SK-N-SH treated with all-trans-retinoic acid at 6 μM for 48 hours (cell line): ENCODE measurements around the gene SPATS2.

Experiments
- ATAC-seq: fragments of 200-7000 bp; cut with Tn5 transposase; 3 replicates; pipeline ENCODE4 v1.9.1; 2020; ENCODE audit warnings: mild to moderate bottlenecking, moderate library complexity
- ARNTL ChIP-seq: fragments of 450-650 bp; formaldehyde crosslinking; IDR thresholded peaks from 2 replicates; pipeline ENCODE4 v1.5.0; 2020; ENCODE audit warnings: low read depth, mild to moderate bottlenecking, moderate library complexity, borderline replicate concordance
- BACH2 ChIP-seq: fragments of 250-450 bp; sonication (Bioruptor Pico); IDR thresholded peaks from 2 replicates; pipeline ENCODE4 v1.9.0; 2021; ENCODE audit warnings: mild to moderate bottlenecking, borderline replicate concordance
- CSDC2 ChIP-seq: fragments of 250-450 bp; sonication (Bioruptor Pico); IDR thresholded peaks from 2 replicates; pipeline ENCODE4 v1.5.0; 2020; ENCODE audit warnings: mild to moderate bottlenecking, moderate library complexity
- CSRNP3 ChIP-seq: fragments of 250-450 bp; sonication (Bioruptor Pico); IDR thresholded peaks from 2 replicates; pipeline ENCODE4 v1.5.1; 2021; ENCODE audit warnings: mild to moderate bottlenecking, moderate library complexity
- ESRRG ChIP-seq: fragments of 250-450 bp; sonication (Bioruptor Pico); IDR thresholded peaks from 2 replicates; pipeline ENCODE4 v1.6.1; 2021; ENCODE audit warnings: mild to moderate bottlenecking
- ISL1 ChIP-seq: fragments of 250-450 bp; sonication (Bioruptor Pico); IDR thresholded peaks from 2 replicates; pipeline ENCODE4 v2.1.2; 2022; ENCODE audit warnings: mild to moderate bottlenecking, moderate library complexity
- OSR1 ChIP-seq: fragments of 250-450 bp; sonication (Bioruptor Pico); IDR thresholded peaks from 2 replicates; pipeline ENCODE4 v1.8.0; 2022; ENCODE audit warnings: moderate library complexity, mild to moderate bottlenecking, inconsistent platforms
- PATZ1 ChIP-seq: fragments of 250-450 bp; sonication (Bioruptor Pico); IDR thresholded peaks from 2 replicates; pipeline ENCODE4 v1.8.0; 2020; ENCODE audit warnings: mild to moderate bottlenecking, moderate library complexity, borderline replicate concordance
- RARB ChIP-seq: fragments of 250-450 bp; sonication (Bioruptor Pico); IDR thresholded peaks from 2 replicates; pipeline ENCODE4 v1.8.0; 2021; ENCODE audit warnings: mild to moderate bottlenecking, moderate library complexity
- SNAI2 ChIP-seq: fragments of 250-450 bp; sonication (Bioruptor Pico); IDR thresholded peaks from 2 replicates; pipeline ENCODE4 v1.5.0; 2020; ENCODE audit warnings: mild to moderate bottlenecking, moderate library complexity
- TCF4 ChIP-seq: fragments of 250-450 bp; sonication (Bioruptor Pico); IDR thresholded peaks from 2 replicates; pipeline ENCODE4 v1.8.0; 2021; ENCODE audit warnings: mild to moderate bottlenecking, moderate library complexity, borderline replicate concordance
- TSHZ2 ChIP-seq: fragments of 250-450 bp; sonication (Bioruptor Pico); IDR thresholded peaks from 2 replicates; pipeline ENCODE4 v1.5.0; 2020; ENCODE audit warnings: mild to moderate bottlenecking, moderate library complexity
- ZC3H10 ChIP-seq: fragments of 250-450 bp; sonication (Bioruptor Pico); IDR thresholded peaks from 2 replicates; pipeline ENCODE4 v1.5.1; 2021; ENCODE audit warnings: mild to moderate bottlenecking, moderate library complexity
- ZFP3 ChIP-seq: fragments of 250-450 bp; sonication (Bioruptor Pico); IDR thresholded peaks from 2 replicates; pipeline ENCODE4 v1.5.0; 2020; ENCODE audit warnings: mild to moderate bottlenecking, moderate library complexity
- ZFP30 ChIP-seq: fragments of 450-650 bp; formaldehyde crosslinking; IDR thresholded peaks from 2 replicates; pipeline ENCODE4 v1.5.0; 2022; ENCODE audit warnings: mild to moderate bottlenecking, moderate library complexity
- ZNF565 ChIP-seq: fragments of 450-650 bp; formaldehyde crosslinking; conservative IDR thresholded peaks from 2 replicates; pipeline ENCODE4 v1.5.0; 2020; ENCODE audit warnings: low read depth, mild to moderate bottlenecking, moderate library complexity
- ZNF70 ChIP-seq: fragments of 450-650 bp; formaldehyde crosslinking; IDR thresholded peaks from 2 replicates; pipeline ENCODE4 v1.5.0; 2020; ENCODE audit warnings: mild to moderate bottlenecking, moderate library complexity
- ZNF8 ChIP-seq: fragments of 450-650 bp; formaldehyde crosslinking; IDR thresholded peaks from 2 replicates; pipeline ENCODE4 v1.5.0; 2020; ENCODE audit warnings: mild to moderate bottlenecking, moderate library complexity

The SPATS2 gene

GRCh38 chr12:49461221-49461620 is 94.0 kb downstream of the SPATS2 start:
- TF ChIP-seq ZNF8 (CRISPR knock-in tag) (no peak), ZFP30 (CRISPR knock-in tag) (no peak), ZFP3 (CRISPR knock-in tag) (no peak), PATZ1 (CRISPR knock-in tag) (no peak), ESRRG (CRISPR knock-in tag) (no peak), ARNTL (CRISPR knock-in tag) (no peak), RARB (CRISPR knock-in tag) (no peak), TSHZ2 (CRISPR knock-in tag) (no peak)
- ATAC-seq = no peak

- no peak for TF ChIP-seq SNAI2
- ATAC-seq = no peak
These were observed 95.0 kb downstream of the SPATS2 start for GRCh38 chr12:49462083-49462744.

GRCh38 chr12:49465132-49465531 is 97.9 kb downstream of the SPATS2 start:
- ATAC-seq = no peak
- no peak for TF ChIP-seq ZNF565
- no peak for TF ChIP-seq TCF4 (CRISPR knock-in tag)
- TF ChIP-seq BACH2 = no peak
- TF ChIP-seq ESRRG (CRISPR knock-in tag) = no peak
- TF ChIP-seq OSR1 (CRISPR knock-in tag) = no peak
- TF ChIP-seq PATZ1 (CRISPR knock-in tag) = no peak
- no peak for TF ChIP-seq ISL1 (CRISPR knock-in tag)
- TF ChIP-seq CSRNP3 (CRISPR knock-in tag) = no peak
- TF ChIP-seq SNAI2 = no peak
- no peak for TF ChIP-seq TSHZ2 (CRISPR knock-in tag)
- TF ChIP-seq ZNF8 (CRISPR knock-in tag) = no peak
- no peak for TF ChIP-seq ARNTL (CRISPR knock-in tag)
- TF ChIP-seq ZNF70 (CRISPR knock-in tag) = no peak
- no peak for TF ChIP-seq CSDC2 (CRISPR knock-in tag)
- no peak for TF ChIP-seq ZC3H10 (CRISPR knock-in tag)
